Osteoblast (primary cell): ENCODE measurements around the gene TBL1X. TPM values are rescaled to one million over a fixed set of nuclear protein-coding genes. Genes with fewer than 3 reads are reported as not detected.

Source experiments
- DNase-seq: peaks from one replicate; pipeline ENCODE4 v3.0.0; 2011; ENCODE audit warnings: low spot score, mixed read lengths; ENCODE audit not compliant: insufficient read length; ENCODE audit errors: missing footprints
- H2AFZ ChIP-seq: 2 replicates; pipeline ENCODE4 v1.6.0; 2011; ENCODE audit warnings: mild to moderate bottlenecking, low read length
- H3K27ac ChIP-seq: 2 replicates; pipeline ENCODE4 v1.5.1; 2011; ENCODE audit warnings: mild to moderate bottlenecking, low read depth, low read length, moderate library complexity
- H3K27me3 ChIP-seq: 2 replicates; pipeline ENCODE4 v1.6.0; 2012; ENCODE audit warnings: mild to moderate bottlenecking, control low read depth, inconsistent platforms, low read length, moderate library complexity; ENCODE audit not compliant: insufficient read depth
- H3K36me3 ChIP-seq: 2 replicates; pipeline ENCODE4 v1.5.1; 2011; ENCODE audit warnings: mild to moderate bottlenecking, low read length, control low read depth, moderate library complexity; ENCODE audit not compliant: insufficient read depth
- H3K4me1 ChIP-seq: 2 replicates; pipeline ENCODE4 v1.5.1; 2011; ENCODE audit warnings: mild to moderate bottlenecking, low read length, control low read depth, moderate library complexity; ENCODE audit not compliant: insufficient read depth
- H3K4me2 ChIP-seq: 2 replicates; pipeline ENCODE4 v1.6.0; 2011; ENCODE audit warnings: mild to moderate bottlenecking, low read length; ENCODE audit not compliant: insufficient read depth
- H3K4me3 ChIP-seq: fragments of 200-600 bp; sonication (generic); 3 replicates; pipeline ENCODE4 v1.5.1; 2012; ENCODE audit warnings: mild to moderate bottlenecking, low read length, inconsistent platforms; ENCODE audit not compliant: insufficient read depth
- H3K79me2 ChIP-seq: 2 replicates; pipeline ENCODE4 v1.6.0; 2012; ENCODE audit warnings: mild to moderate bottlenecking, low read length, control low read depth, inconsistent platforms; ENCODE audit not compliant: insufficient read depth
- H3K9me3 ChIP-seq: 2 replicates; pipeline ENCODE4 v1.5.1; 2011; ENCODE audit warnings: low read depth, low read length, control low read depth
- H4K20me1 ChIP-seq: 2 replicates; pipeline ENCODE4 v1.6.0; 2012; ENCODE audit warnings: mild to moderate bottlenecking, low read length, control low read depth; ENCODE audit not compliant: insufficient read depth
- CTCF ChIP-seq: IDR thresholded peaks from 2 replicates; pipeline ENCODE4 v1.5.1; 2011; ENCODE audit warnings: mild to moderate bottlenecking, low read depth, low read length, moderate library complexity; ENCODE audit errors: extremely low read depth
- total RNA-seq: library from RNA; depleted of rRNA; stranded (reverse); fragments of >200 nt; gene quantifications from 2 replicates; pipeline ENCODE4 v1.2.3, GENCODE V29; 2012

Gene TBL1X
- total RNA-seq, 1 donor, result 15.2 TPM

GRCh38 chrX:9681011-9681410 lies 216.2 kb downstream of the TBL1X start:
- no peak overlapping the region for H3K4me3 ChIP-seq
- no peak for DNase-seq
- H3K9me3 ChIP-seq, result no peaks in the 10 kb centered on the region
- H2AFZ ChIP-seq, result no peak overlapping the region
- no peaks in the 10 kb centered on the region for H3K79me2 ChIP-seq
- H3K27ac ChIP-seq, result no peak overlapping the region
- H4K20me1 ChIP-seq, result no peaks in the 10 kb centered on the region
- no peaks in the 10 kb centered on the region for H3K36me3 ChIP-seq
- no peaks in the 10 kb centered on the region for H3K27me3 ChIP-seq
- H3K4me1 ChIP-seq, result no peaks in the 10 kb centered on the region
- no peak overlapping the region for H3K4me2 ChIP-seq
- TF ChIP-seq CTCF, result no peak

GRCh38 chrX:9681422-9681821 lies 216.6 kb downstream of the TBL1X start:
- DNase-seq, result no peak
- TF ChIP-seq CTCF, result no peak
- H3K27me3 ChIP-seq, result no peaks in the 10 kb centered on the region
- H3K36me3 ChIP-seq, result no peaks in the 10 kb centered on the region
- H4K20me1 ChIP-seq, result no peaks in the 10 kb centered on the region
- H3K4me1 ChIP-seq, result no peaks in the 10 kb centered on the region
- H3K27ac ChIP-seq, result no peak overlapping the region
- no peak overlapping the region for H2AFZ ChIP-seq
- no peaks in the 10 kb centered on the region for H3K9me3 ChIP-seq
- H3K4me3 ChIP-seq, result no peak overlapping the region
- H3K79me2 ChIP-seq, result no peaks in the 10 kb centered on the region
- no peak overlapping the region for H3K4me2 ChIP-seq

GRCh38 chrX:9682456-9682855 lies 217.6 kb downstream of the TBL1X start:
- Histone ChIP-seq H3K4me3 (no peak overlapping the region), H3K27me3 (no peaks in the 10 kb centered on the region), H2AFZ (no peak overlapping the region), H3K79me2 (no peaks in the 10 kb centered on the region), H3K4me1 (no peaks in the 10 kb centered on the region), H3K27ac (no peak overlapping the region), H3K9me3 (no peaks in the 10 kb centered on the region), H3K4me2 (no peak overlapping the region), H3K36me3 (no peaks in the 10 kb centered on the region), H4K20me1 (no peaks in the 10 kb centered on the region)
- no peak for TF ChIP-seq CTCF
- DNase-seq, result no peak

- H4K20me1 ChIP-seq, result no peaks in the 10 kb centered on the region
- no peak overlapping the region for H2AFZ ChIP-seq
- no peak overlapping the region for H3K4me3 ChIP-seq
- H3K79me2 ChIP-seq, result no peaks in the 10 kb centered on the region
- H3K4me1 ChIP-seq, result no peaks in the 10 kb centered on the region
- H3K27ac ChIP-seq, result no peak overlapping the region
- H3K27me3 ChIP-seq, result no peaks in the 10 kb centered on the region
- TF ChIP-seq CTCF, result no peak
- no peaks in the 10 kb centered on the region for H3K9me3 ChIP-seq
- H3K4me2 ChIP-seq, result no peak overlapping the region
- DNase-seq, result no peak
- no peaks in the 10 kb centered on the region for H3K36me3 ChIP-seq
Observed at GRCh38 chrX:9682861-9683260, 218.0 kb downstream of the TBL1X start.
